ENCODE results near the gene SUSD2.
"Not testable (repeated sequence)": the region's sequence is repeated elsewhere in the genome, so short reads cannot be mapped to it uniquely, and the experiment has no call there.

SUSD2 gene

DNA sequence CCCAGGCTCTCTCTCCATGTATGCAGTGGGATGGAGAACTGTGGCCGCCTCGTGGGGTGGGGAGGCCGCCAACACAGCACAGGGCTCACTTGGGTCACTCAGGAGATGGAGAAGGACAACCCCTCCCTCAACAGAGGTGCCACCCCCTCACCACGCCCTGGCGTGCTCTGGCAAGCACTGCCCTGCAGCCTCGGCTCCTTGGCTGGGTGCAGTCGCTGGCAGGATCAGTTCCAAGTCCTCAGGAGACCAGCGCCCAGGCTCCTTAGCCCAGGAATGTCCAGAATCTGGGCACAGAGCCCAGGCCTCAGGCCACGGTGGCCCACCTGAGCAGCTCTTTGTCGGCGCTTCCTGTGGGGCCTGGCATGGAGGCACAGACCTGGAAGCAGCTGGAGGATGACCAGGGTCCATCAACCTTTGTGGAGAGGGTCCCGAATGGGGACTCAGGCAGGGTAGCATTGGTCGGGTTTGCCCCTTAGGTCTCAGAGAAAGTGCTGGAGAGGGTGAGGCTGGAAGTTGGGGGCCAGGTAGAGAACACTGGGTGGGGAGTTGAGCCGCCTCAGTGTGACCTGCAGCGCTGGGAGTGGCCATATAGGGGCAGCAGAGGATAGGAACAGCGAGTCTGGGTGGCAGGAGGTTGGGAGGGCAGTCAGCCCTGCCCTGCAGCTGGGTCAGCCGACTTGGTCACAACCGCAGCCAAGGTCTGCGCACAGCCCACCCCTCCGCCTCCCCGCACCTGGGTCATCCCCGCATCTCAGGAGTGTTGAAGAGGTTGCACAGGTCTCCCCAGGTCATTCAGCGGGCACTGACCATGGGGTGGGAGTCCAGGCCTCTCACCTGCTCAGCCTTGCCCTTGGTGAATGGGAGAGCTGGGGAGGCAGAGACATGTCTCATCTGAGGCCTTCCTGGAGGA is 8.2 kb downstream of the SUSD2 start:
- peak; percentile 69 for DNase-seq (ENCODE audit: low spot score)

DNA sequence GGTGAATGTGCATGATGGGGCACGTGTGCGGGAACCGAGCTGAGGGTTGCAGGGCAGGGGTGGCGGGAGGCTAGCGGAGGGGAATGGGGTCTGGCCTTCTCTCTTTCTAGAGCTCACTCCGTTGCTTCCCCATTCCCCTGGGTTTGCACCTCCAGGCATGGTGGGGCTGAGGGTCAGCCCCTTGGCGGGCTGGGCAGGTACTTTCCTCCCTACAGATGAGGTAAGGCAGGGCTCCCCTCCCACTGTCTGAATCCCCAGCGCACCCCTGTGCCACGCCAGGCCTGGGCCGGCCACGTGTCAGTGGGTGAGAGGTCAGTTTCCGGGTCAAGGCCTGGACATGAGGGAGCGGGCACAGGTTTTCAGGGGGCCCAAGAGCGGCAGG is 8.9 kb downstream of the SUSD2 start:
- DNase-seq (ENCODE audit: low spot score), result no peak

DNA sequence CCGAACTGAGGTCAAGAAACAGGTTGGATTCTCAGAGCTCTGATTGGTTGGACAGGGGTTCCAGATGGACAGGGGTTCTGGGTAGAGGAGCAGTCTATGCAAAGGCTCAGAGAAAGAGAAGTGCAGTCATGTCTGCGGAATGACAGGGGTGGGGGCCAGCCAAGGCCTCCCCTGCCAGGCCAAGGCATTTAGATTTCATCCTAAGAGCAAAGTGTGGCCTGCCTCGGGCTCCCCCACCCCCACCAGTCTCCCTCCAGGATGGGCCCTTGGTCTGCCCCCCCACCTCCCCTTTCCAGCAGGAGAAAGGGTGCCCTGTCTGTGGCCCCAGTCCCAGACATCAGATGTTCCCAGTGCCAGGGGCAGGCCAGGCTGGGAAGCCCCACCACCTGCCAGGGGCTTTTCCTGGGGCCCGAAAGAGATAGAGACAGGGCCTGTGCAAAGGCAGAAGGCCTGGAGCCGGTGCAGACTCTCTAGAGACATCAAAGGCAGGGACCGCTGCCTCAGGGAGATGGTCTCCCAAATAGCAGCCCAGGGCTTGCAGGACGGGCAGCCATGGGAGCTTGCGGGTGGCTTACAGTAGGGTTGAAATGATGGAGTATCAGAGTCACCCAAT is 9.4 kb downstream of the SUSD2 start:
- DNase-seq (ENCODE audit: low spot score), result no peak

DNA sequence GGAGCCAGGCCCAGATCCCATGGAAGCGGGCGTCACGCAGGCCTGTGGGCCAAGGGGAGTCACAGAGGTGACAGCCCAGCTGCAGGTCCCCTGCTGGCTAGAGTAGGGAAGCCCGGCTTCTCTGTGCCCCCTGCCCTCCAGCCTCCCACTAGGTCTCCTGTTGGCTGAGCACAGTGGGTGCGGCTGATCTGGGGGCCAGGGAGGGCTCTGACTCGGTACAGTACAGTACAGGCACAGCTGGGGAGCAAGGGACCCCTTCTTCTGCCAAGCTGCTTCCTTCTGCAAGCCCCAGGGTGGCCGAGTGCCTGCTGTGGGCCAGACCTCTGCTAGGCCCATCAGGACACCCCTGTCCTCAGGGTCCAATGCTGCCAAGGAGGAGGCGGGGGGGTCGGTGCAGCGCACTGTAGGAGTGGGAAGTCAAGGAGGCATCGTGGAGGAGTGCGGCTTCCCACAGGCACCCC is 10.1 kb downstream of the SUSD2 start:
- no peak for DNase-seq (ENCODE audit: low spot score)

DNA sequence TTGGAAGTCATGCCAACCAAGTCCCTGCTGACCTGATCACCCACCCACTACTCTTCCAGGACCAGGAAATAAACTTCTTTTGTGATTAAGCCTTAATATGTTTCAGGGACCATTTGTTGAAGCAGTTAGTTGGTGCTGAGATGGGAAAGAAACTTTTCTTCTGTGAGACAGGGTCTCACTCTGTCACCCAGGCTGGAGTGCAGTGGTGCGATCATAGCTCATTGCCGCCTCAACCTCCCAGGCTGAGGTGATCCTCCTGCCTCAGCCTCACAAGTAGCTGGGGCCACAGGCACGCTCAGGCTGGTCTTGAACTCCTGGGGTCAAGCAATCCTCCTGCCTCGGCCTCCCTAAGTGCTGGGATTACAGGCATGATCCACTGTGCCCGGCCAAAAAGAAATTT is 10.6 kb downstream of the SUSD2 start:
- no peak for DNase-seq (ENCODE audit: low spot score)

DNA sequence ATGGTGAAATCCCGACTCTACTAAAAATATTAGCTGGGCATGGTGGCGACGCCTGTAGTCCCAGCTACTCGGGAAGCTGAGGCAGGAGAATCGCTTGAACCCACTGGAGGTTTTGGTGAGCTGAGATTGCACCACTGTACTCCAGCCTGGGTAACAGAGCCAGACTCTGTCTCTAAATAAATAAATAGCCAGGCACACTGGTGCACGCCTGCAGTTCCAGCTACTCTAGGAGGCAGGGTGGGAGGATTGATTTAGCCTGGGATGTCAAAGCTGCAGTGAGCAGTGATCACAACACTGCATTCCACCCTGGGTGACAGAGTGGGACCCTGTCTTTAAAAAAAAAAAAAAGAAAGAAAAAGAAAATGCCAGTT is 17.4 kb downstream of the SUSD2 start:
- DNase-seq (ENCODE audit: low spot score), result no peak

DNA sequence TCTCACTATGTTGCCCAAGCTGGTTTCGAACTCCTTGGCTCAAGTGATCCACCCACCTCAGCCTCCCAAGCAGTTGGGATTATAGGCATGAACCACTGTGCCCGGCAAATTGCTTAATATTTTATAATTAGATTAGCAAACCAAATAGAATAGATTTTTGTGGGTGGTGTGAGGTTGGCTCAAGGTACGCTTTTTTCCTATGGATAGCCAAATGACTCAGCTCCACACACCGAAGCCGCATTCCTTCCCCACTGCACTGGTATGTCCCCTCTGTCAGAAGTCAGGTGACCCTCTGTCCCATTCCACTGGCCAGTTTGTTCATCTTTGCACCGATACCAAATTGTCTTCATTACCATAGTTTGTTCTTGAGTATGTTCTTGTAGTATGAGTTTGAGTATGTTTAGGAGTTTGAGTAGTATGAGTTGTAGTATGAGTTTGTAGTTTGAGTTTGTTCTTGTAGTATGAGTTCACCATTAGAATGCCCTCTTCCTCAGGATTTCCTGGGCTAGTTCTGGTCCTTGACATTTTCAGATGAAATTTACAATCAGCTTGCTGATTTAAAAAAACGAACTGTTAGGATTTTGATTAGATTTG is 19.4 kb downstream of the SUSD2 start:
- no peak for DNase-seq (ENCODE audit: low spot score)

DNA sequence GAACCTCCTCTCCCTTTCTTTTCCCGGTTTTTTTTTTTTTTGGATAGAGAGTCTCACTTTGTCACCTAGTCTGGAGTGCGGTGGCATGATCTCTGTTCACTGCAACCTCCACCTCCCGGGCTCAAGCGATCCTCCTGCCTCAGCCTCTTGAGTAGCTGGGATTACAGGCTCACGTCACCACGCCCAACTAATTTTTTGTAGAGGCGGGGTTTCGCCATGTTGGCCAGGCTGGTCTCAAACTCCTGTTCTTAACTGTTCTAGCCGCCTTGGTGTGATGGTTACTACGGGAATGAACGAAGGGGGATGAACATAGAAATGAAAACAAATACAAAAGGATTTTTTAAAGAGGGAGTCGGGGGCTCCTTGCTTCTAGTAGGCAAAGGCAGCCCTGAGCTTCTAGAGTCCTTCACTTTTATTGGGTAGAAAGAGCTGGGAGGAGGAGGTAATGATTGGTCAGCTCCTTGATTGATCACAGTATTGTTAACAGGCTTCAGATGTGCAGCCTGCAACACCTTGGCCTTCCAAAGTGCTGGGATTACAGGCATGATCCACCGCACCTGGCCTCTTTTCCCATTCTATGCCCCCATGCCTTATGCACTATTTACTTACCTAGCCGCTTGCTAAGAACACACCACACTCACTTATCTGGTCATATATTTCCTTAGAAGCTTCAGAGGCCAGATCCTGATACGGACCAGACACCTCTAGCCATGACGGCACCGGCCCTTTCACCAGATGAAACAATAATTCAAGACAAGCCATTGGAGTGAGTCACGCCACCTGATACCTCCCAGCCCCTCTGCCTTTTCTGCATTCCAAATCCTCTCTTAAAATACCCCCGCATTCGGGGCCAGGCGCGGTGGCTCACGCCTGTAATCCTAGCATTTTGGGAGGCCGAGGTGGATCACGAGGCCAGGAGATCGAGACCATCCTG is 20.7 kb downstream of the SUSD2 start:
- no peak for DNase-seq (ENCODE audit: low spot score)

DNA sequence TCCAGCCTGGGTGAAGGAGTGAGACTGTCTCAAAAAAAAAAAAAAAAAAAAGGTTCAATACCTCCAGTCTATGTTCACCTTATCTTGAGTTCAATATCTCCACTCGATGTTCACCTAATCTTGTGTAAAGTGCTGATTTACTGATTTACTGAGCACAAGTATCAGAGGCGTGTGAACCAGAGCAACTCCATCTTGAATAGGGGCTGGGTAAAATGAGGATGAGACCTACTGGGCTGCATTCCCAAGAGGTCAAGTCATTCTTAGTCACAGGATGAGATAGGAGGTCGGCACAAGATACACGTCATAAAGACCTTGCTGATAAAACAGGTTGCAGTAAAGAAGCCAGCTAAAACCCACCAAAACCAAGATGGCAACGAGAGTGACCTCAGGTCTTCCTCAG is 22.6 kb downstream of the SUSD2 start:
- not testable (repeated sequence) for DNase-seq (ENCODE audit: low spot score)

DNA sequence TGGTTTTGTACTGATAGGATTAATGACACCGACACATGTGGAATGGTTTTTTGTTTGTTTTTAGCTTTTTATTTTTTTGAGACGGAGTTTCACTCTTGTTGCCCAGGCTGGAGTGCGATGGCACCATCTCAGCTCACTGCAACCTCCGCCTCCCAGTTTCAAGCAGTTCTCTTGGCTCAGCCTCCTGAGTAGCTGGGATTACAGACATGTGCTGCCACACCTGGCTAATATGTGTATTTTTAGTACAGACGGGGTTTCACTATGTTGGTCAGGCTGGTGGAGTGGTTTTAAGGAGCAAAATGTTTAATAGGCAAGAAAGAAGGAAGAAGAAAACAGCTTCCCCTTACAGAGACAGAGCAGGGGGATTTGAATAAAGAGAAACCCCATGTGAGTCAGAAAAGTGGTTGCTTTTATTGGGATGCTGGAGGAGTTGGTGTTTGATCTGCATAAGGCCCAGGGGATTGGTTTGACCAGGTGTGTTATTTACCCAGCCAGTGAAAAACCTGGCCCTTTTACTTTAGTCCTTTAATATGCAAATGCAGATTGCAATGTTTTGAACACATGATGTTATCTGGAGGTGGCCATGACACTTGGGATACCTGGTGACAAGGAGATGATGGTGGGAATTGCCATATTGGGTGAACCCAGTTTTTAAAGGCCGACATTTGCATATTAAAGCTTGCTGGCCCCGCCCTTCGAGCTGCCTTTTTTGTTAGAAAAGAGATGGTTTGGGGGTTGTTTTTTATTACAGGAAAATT is 24.3 kb downstream of the SUSD2 start:
- no peak for DNase-seq (ENCODE audit: low spot score)

DNA sequence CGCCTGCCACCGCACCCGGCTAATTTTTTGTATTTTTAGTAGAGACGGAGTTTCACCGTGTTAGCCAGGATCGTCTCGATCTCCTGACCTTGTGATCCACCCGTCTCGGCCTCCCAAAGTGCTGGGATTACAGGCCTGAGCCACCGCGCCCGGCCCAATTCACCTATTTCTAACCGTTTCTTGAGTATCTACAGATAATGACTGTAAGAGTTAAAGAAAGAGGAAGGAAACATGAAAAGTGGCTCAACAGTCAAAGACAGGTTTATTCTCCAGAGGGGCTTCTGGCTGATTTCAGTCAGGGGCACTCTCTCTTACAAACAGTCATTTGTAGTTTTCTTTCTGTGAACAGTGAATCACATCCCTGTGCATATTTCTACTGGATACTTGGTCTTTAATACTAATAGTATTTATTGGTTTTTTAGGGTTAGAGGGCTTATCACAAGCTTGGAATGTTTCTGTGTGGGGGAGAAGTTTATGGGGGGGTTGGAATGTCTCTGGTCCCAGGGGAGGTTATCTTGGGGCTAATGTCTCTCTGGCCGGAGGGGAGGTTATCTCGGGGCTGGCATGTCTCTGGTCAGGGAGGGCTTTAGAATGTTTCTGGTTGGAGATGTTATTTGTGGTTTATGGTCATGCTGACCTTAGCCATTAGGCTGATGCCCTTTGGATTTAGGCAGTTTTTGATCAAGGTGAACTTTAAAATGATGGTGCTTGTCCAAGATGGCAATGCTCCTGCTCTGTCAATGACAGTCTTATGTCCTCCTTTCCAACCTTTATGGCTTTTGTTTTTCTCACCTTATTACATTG is 25.4 kb downstream of the SUSD2 start:
- not testable (repeated sequence) for DNase-seq (ENCODE audit: low spot score)

DNA sequence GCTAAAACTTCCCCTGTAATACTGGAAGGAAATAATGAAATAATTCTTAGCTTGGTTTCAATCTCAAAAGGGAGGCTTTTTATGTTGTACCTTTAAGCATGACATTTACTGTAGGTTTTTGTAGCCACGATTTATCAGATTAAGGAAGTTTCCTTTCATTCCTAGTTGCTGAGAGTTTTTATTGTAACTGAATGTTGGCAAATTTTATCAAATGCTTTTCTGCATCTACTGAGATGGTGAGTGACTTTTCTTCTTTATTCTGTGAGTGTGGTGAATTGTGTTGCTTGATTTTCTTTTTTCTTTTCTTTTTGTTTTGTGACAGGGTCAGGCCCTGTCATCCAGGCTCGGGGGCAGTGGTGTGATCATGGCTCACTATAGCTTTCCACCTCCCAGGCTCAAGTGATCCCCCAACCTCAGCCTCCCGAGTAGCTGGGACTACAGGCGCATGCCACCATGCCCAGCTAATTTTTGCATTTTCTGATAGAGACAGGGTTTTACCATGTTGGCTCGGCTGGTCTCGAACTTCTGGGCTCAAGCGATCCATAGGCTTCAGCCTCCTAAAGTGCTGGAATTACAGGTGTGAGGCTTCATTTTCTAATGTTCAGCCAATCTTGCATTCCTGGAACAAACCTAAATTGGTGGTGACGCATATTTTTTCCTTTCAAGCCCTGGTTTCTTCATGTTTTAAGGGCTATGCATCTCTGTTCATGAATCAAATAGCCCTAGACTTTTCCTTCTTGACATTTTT is 26.2 kb downstream of the SUSD2 start:
- no peak for DNase-seq (ENCODE audit: low spot score)

DNA sequence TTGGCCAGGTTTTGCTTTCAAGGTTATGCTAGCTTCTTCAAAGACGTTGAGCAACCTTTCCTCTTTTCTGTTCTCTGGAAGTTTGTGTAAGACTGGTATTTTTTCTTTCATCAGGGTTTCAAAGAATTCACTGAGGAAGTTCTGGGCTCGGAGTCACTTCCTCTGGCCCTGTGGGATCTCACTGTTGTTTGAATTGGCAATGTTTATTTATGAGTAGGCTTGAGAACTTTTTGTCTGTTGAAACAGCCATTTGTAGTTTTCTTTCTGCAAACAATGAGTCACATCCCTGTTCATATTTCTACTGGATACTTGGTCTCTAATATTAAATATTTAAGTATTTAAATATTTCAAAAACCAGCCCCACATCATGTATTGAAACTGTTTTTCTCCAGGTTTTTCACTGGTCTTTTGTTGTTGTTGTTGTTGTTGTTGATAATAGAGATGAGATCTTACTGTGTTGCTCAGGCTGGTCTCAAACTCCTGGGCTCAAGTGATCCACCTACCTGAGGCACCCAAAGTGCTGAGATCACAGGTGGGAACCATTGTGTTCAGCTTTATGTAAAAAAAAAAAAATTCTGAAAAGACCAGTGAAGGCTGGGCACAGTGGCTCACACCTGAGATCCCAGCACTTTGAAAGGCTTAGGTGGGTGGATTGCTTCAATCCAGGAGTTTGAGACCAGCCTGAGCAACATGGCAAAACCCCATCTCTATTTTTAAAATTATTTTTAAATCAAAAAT is 26.9 kb downstream of the SUSD2 start:
- peak; percentile 96 for DNase-seq (ENCODE audit: low spot score)

DNA sequence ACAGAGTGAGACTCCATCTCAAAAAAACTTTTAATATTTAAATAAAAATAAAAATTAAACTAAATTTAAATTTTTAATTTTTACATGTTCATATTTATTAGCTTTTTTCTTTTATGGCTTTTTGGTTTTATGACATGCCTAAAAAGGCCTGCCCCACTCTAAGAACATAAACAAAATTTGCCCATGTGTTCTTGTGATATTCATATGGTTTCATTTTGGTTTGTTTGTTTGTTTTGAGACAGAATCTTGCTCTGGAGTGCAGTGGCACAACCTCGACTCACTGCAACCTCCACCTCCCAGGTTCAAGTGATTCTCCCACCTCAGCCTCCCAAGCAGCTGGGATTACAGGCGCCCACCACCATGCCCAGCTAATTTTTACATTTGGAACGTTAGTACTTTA is 27.7 kb downstream of the SUSD2 start:
- DNase-seq (ENCODE audit: low spot score), result no peak

DNA sequence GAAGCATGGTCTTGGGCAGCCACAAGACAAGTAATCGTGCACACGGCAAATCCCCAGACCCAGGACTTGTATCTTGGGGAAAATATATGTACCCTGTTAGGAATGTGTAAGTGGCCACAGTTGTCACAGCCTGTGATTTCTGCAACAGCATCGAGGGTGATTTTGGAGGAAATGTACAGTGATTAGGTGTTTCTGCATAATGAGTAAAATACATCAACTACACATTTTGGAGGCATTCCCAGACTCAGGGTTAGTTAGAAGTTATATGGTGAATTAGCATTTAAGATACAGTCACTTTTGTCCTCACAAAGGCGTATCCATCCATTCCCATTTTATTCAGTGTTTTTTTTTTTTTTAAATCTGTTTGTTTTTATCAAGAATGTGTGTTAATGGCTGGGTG is 28.4 kb downstream of the SUSD2 start:
- no peak for DNase-seq (ENCODE audit: low spot score)

DNA sequence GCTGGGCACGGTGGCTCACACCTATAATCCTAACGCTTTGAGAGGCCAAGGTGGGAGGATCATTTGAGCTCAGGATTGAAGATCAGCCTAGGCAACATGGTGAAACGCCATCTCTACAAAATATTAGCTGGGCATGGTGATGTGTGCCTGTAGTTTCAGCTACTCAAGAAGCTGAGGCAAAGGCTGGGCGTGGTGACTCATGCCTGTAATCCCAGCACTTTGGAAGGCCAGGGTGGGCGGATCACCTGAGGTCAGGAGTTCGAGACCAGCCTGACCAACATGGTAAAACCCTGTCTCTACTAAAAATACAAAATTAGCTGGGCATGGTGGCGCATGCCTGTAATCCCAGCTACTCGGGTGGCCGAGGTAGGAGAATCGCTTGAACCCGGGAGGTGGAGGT is 29.1 kb downstream of the SUSD2 start:
- DNase-seq (ENCODE audit: low spot score), result not testable (repeated sequence)

DNA sequence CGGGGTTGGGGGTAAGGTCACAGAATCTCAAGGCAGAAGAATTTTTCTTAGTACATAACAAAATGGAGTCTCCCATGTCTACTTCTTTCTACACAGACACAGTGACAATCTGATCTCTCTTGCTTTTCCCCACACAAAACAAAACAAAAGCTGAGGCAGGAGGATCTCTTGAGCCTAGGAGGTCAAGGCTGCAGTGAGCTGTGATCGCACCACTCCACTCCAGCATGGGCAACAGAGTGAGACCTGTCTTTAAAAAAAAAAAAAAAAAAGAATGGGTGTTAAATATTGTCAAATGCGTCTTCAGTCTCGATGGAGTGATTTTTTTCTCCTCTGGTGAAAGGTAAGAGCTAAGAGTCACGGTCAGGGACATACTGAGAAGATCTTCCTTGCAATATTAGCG is 30.4 kb downstream of the SUSD2 start:
- DNase-seq (ENCODE audit: low spot score), result not testable (repeated sequence)

DNA sequence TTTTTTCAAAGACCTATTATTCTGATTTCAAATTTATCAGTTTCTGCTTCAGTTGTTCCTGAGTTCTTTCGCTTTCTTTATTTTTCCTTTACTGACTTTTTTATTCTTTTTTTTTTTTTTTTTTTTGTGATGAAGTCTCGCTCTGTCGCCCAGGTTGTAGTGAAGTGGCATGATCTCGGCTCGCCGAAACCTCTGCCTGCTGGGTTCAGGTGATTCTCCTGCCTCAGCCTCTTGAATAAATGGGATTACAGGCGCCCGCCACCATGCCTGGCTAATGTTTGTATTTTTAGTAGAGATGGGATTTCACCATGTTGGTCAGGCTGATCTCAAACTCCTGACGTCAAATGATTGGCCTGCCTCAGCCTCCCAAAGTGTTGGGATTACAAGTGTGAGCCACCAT is 31.8 kb downstream of the SUSD2 start:
- not testable (repeated sequence) for DNase-seq (ENCODE audit: low spot score)
